GM19099 (cell line): ENCODE results near the gene ZBTB32.

Experiments used
- POLR2A ChIP-seq: IDR thresholded peaks from 3 replicates; pipeline ENCODE4 v1.6.1; 2011; ENCODE audit warnings: low read depth; ENCODE audit not compliant: insufficient read length; ENCODE audit errors: extremely low read depth

Gene ZBTB32

GRCh38 chr19:35704218-35704617, at the start of gene ZBTB32:
Gene ZBTB32, plus strand, starts transcription at chr19:35704558. Its CDS starts 10,069 bp downstream, at chr19:35714627.
- TF ChIP-seq POLR2A = no peak

- TF ChIP-seq POLR2A = no peak
These were observed 48.8 kb upstream of the ZBTB32 start for GRCh38 chr19:35655600-35655999.

- TF ChIP-seq POLR2A = no peak
These were observed 47.7 kb upstream of the ZBTB32 start for GRCh38 chr19:35656700-35657099.

- no peak for TF ChIP-seq POLR2A
These were observed 46.3 kb upstream of the ZBTB32 start for GRCh38 chr19:35657904-35658700.

GRCh38 chr19:35661995-35662340, 42.4 kb upstream of the ZBTB32 start:
- no peak for TF ChIP-seq POLR2A

GRCh38 chr19:35663981-35664380, 40.4 kb upstream of the ZBTB32 start:
- no peak for TF ChIP-seq POLR2A

- TF ChIP-seq POLR2A = no peak
These were observed 39.2 kb upstream of the ZBTB32 start for GRCh38 chr19:35665157-35665556.

GRCh38 chr19:35665604-35666003, 38.8 kb upstream of the ZBTB32 start:
- no peak for TF ChIP-seq POLR2A

GRCh38 chr19:35666251-35666913, 38.0 kb upstream of the ZBTB32 start, which contains the start of gene UPK1A:
Gene UPK1A, plus strand, starts transcription at chr19:35666517. Its CDS starts 296 bp downstream, at chr19:35666813.
- no peak for TF ChIP-seq POLR2A

GRCh38 chr19:35669566-35669965, 34.8 kb upstream of the ZBTB32 start:
- TF ChIP-seq POLR2A = no peak

- TF ChIP-seq POLR2A = no peak
These were observed 34.4 kb upstream of the ZBTB32 start for GRCh38 chr19:35669974-35670373.

- no peak for TF ChIP-seq POLR2A
These were observed 33.7 kb upstream of the ZBTB32 start for GRCh38 chr19:35670686-35671085.

- no peak for TF ChIP-seq POLR2A
These were observed 32.5 kb upstream of the ZBTB32 start for GRCh38 chr19:35671818-35672217.

GRCh38 chr19:35673121-35673804, 31.1 kb upstream of the ZBTB32 start:
- TF ChIP-seq POLR2A = no peak

- no peak for TF ChIP-seq POLR2A
These were observed 28.7 kb upstream of the ZBTB32 start for GRCh38 chr19:35675589-35676140.
